Posterior cingulate gyrus (tissue), 11 donors: Measurements from ENCODE around the gene DNAL1.
"Not testable (repeated sequence)": the region's sequence is repeated elsewhere in the genome, so short reads cannot be mapped to it uniquely, and the experiment has no call there.

Experiments
- DNase-seq, 10 donors: peaks; one replicate each; pipeline versions ENCODE4 v3.0.0 to v3.0.0-alpha.2; 2020 to 2021; ENCODE audit warnings: mixed read lengths in 3 of 10
- intact Hi-C: fragments of 100-400 bp; cut with DNase I; formaldehyde crosslinking; loops from one replicate; pipeline ENCODE4 v1.15.1; 2023

DNAL1 gene

GRCh38 chr14:73696466-73697400 is 51.9 kb downstream of the DNAL1 start:
- DNase-seq, result no peak
- intact Hi-C loops, result no loop called here

GRCh38 chr14:73700325-73700724 is 55.5 kb downstream of the DNAL1 start:
- intact Hi-C loops, result no loop called here
- no peak for DNase-seq

GRCh38 chr14:73708076-73708475 is 63.3 kb downstream of the DNAL1 start:
- DNase-seq, intact Hi-C loops: not testable (repeated sequence)

- intact Hi-C loops, result loop anchor here (5.0 to 10.0 kb wide), 2 partner anchors 78 to 235 kb away; no protein-coding TSS in a partner anchor
- DNase-seq, result no peak
Measured at GRCh38 chr14:73709904-73710469, 65.2 kb downstream of the DNAL1 start.

DNA sequence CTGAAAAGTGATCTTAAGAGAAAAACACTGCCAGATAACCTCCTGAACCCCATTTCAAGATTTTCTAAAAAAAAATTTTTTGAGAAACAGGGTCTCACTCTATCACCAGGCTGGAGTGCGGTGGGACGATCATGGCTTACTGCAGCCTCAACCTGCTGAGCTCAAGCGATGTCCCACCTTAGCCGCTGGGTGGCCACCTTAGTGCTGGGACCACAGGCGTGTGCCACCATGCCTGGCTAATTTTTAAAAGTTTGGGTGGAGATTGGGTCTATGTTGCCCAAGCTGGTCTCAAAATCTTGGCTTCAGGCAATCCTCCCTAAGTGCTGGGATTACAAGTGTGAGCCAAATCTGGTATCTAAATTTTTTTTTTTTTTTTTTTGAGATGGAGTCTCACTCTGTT is 66.0 kb downstream of the DNAL1 start:
- intact Hi-C loops, result loop anchor here (5.0 to 10.0 kb wide), 2 partner anchors 78 to 234 kb away; no protein-coding TSS in a partner anchor
- no peak for DNase-seq

DNA sequence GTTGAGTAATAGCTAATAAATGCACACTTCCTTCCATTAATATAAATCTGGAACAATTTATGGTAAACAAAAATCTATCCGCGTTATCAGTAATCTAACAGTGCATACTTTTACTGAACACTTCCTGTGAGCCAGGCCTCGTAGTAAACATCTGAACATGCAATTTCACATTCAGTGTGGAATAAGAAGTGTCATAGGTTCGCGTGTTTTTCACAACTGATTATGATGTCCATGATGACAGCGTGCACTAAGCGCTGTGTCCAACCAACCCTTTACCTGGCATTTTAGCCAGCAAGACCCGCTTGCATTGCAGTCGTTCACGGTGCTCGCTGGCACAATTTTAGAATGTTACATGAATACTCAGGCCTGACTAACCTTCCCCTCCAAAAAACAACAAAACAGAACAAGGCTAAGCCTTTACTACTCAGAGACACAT is 67.3 kb downstream of the DNAL1 start:
- intact Hi-C loops, result loop anchor here (5.0 to 10.0 kb wide), 2 partner anchors 80 to 233 kb away; no protein-coding TSS in a partner anchor
- DNase-seq, result no peak

DNA sequence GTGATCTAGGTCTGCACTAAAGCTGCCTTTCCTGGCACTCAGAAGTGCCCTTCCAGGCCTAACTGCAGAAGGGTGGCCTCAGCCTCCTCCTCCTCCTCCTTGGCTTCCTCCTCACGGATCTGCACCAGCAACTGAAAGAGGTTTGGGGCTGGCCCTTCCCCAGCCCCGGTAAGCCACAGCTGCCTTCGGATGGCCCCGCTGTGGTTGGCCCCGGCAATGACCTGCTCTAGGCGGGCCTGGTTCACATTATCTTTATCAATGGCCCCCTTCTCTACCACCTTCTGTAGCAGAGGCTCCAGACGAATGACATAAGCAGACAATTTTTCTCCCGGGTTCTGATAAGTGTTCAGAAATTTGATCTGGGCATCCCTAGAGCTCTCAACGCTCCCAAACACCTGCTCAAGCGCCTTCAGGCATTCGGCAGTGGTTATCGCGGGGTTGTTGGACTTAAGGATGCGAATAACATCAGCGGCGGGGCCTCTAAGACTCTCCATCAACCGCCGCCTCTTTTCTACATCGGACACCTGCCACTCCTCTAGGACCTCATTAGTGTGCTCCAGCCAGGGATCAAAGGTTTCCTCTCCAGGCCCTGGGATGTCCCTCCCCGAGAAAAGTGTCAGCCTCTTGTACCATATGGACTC is 67.9 kb downstream of the DNAL1 start:
- intact Hi-C loops, result loop anchor here (5.0 to 10.0 kb wide), 2 partner anchors 80 to 232 kb away; no protein-coding TSS in a partner anchor
- peak in 1 of 10 donors; percentile 17 for DNase-seq

DNA sequence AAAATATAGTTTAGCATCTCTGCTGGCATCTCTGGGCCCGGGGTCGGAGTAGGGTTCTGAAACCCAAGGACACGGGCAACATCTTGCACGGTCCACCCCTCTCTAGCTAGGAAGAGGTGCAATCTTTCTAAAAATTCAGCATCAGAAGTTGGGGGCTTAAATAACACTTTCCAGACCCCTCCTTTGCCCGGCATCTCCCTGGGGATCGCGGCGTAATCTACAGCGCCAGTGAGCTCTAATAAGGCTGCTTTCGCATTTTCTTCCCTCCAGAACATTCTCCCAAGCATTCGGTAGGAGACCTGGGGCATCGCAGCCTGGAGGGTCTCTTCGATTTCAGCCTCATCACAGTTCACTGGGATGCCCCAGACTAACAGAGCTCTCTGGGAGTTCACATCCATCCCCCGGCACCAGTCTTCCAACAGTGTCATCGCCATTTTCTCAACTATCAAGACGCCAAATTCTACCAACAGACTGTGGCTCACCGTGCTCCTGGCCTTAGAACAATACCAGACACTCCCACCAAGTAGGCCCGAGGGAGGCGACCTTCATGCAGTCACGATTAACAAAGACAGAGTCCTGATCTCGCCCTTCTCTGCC is 68.5 kb downstream of the DNAL1 start:
- intact Hi-C loops, result loop anchor here (5.0 to 10.0 kb wide), 2 partner anchors 81 to 231 kb away; no protein-coding TSS in a partner anchor

GRCh38 chr14:73713803-73714655 is 69.2 kb downstream of the DNAL1 start, which contains the start of gene PNMA1:
Gene PNMA1 (minus strand): TSS chr14:73714384. CDS start chr14:73713639, 745 bp downstream.
- intact Hi-C loops, result loop anchor here (5.0 to 10.0 kb wide), 2 partner anchors 82 to 231 kb away; no protein-coding TSS in a partner anchor
- DNase-seq, result peak; percentile 84 to 99 (median 92)

More for the DNA sequence above, 68.5 kb downstream of the DNAL1 start:
- DNase-seq, result no peak

GRCh38 chr14:73714656-73715081 is 69.9 kb downstream of the DNAL1 start:
- intact Hi-C loops, result loop anchor here (5.0 to 10.0 kb wide), 2 partner anchors 82 to 230 kb away; no protein-coding TSS in a partner anchor
- peak in 1 of 10 donors; percentile 14 for DNase-seq

DNA sequence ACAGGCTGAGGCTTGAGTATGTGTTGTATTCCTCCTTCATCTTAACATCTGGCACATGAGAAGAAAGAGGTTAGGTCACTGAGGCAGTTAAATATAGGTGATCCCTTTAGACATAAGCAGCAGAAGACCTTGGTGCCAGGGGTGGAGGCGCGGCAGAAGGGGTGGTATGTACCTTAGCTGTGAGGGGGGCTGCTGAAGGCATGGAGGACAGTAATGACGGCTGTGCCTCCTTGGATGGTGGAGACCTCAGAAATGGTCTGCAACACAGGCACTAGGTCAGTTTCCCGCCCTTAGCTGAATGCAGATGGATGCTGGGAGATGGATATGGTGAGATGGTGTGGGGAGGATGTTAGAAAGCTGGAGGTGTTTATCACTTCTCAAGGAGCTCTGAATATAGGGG is 70.9 kb downstream of the DNAL1 start:
- intact Hi-C loops, result loop anchor here (2.0 to 10.0 kb wide), 2 partner anchors 43 to 229 kb away; no protein-coding TSS in a partner anchor
- DNase-seq, result no peak

DNA sequence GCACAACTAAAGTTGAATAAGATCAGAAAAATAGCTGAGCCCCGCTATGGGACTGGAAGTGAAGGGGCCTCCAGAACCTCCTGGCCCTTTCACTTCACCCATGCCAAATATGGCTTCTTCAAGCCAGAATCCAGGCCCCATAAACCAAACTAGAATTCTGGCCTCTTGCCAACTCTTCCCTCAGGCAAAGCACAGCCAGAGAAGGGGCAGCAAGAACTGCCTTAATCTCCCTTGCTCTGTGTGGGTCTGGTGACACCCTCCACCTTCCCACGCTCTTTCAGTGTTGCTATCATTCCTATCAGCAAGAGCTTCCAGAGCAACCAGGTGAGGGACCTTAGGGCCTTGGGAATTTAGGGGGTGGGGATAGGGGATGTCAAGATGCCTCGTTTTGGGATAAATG is 72.5 kb downstream of the DNAL1 start:
- no peak for DNase-seq
- intact Hi-C loops, result loop anchor here (2.0 to 10.0 kb wide), 2 partner anchors 42 to 228 kb away; no protein-coding TSS in a partner anchor

DNA sequence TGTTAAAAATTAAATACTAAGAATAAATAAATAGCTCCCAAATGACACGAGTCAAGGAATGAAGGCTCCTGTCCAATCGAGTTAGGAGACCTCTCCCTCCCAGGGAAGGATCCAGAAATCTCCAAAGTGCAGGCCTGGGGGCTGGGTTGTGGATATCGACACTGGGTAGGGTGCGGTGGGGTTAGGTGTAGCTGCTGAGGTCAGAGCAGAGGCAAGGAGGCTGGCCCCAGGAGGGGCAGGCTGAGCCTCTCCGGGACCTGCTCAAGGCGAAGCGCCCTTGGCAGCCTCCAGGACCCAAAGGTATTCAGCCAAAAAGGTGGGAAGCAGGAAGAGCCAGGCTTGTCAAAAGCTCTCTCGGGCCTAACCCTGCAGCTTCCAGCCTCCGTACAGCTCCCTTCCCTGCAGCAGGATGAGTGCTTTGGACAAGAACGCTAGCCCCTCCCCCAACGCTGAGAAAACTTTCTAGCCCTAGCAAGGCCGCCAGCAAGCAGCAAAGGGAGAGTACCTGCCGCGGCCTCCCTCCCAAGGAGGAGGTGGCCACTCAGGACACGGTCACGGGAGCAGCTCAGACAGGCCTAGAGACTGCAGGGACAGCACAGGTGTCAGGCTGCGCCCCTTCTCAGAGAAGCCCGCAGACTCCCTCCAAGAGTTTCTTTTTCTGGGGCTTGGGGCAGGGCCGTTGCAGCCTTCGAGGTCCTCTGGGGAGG is 73.1 kb downstream of the DNAL1 start:
- DNase-seq, result peak in 3 of 10 donors; percentile 20 to 86 (median 71)
- intact Hi-C loops, result loop anchor here (2.0 to 10.0 kb wide), 2 partner anchors 41 to 227 kb away; no protein-coding TSS in a partner anchor

- intact Hi-C loops, result loop anchor here (10.0 kb wide), 1 partner anchor 226 kb away; no protein-coding TSS in a partner anchor
- peak in 9 of 10 donors; percentile 30 to 97 (median 81) for DNase-seq
Measured at GRCh38 chr14:73718418-73719251, 73.8 kb downstream of the DNAL1 start.

DNA sequence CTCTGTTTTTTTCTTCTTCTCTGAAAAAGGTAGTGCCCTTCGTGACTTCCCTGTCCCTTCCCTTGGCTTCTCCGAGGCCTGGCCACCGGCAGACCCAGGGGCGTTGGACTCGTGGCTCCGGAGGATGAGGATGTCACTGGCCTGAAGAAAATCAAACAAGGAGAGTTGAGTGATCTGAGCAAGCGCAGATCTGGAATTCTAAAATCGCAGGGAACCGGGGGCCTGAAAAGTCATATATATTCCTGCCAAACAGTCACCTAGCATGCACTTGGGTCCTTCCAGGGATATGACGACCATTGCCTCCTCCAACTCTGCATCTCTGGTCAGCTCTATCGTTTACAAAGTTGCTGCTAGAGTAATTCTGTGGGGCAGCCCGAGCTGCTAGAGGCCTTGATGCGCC is 74.6 kb downstream of the DNAL1 start:
- no peak for DNase-seq
- intact Hi-C loops, result loop anchor here (10.0 kb wide), 1 partner anchor 225 kb away; no protein-coding TSS in a partner anchor

DNA sequence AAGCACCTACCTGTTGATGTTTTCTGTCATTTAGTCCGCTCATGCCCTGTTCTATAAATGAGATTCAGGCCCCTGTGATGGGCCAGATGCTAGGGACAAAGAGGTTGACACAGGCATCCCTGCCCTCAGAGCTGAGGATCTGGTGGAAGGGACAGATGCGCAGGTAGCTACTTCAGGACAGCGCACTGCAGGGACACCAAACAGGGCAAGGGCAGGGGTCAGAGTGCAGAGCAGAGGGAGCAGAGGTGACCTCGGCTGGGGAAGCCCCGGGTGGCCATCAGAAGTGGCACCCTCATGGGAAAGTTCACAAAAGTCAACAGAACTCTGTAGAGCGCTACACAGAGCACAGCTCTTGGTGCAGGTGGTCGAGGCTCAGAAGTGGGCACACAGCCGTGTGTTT is 75.0 kb downstream of the DNAL1 start:
- intact Hi-C loops, result loop anchor here (10.0 kb wide), 2 partner anchors 65 to 225 kb away; no protein-coding TSS in a partner anchor
- DNase-seq, result no peak

DNA sequence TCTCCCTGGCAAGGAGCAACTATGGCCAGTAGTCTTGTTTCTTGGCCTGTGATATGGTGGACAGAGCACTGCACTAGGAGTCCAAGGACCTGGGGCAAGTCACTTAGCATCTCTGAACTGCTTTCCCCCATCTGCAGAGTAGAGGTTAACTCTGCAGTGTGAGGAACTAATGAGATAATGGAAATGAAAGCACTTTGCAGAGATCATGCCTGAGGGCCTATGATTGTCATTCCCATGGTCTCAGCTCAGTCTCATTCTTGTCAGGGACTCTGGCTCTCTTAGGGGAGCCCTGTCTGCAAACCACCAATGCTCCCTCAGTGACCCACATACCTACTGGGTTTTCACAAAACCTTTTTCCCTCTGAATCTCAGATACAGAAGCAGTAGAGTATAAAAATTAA is 75.8 kb downstream of the DNAL1 start:
- intact Hi-C loops, result loop anchor here (10.0 kb wide), 1 partner anchor 64 kb away; no protein-coding TSS in a partner anchor
- DNase-seq, result no peak
